ENCODE results near the gene ATP12A.
A peak's percentile ranks its signal among the peaks of the same experiment; 100 is the strongest.

ATP12A gene

GRCh38 chr13:24640752-24641151, 39.5 kb upstream of the ATP12A start:
- no peak overlapping the region for H3K4me3 ChIP-seq (ENCODE audit: low read length, poor library complexity, severe bottlenecking)
- no peaks in the 10 kb centered on the region for H3K9me2 ChIP-seq (replicated peaks; ENCODE audit: low read depth, low read length)
- no peak overlapping the region for H3K9ac ChIP-seq (ENCODE audit: low read depth, low read length, poor library complexity, severe bottlenecking)
- H3K4me1 ChIP-seq (ENCODE audit: insufficient read depth, low read length, poor library complexity, severe bottlenecking) = peaks cover 13% of the 10 kb centered on the region
- H3K4me2 ChIP-seq (ENCODE audit: low read depth, low read length, poor library complexity, severe bottlenecking) = no peak overlapping the region
- no peak overlapping the region for H2AFZ ChIP-seq (ENCODE audit: low read length)
- no peaks in the 10 kb centered on the region for H3F3A ChIP-seq (ENCODE audit: low read depth)
- no peaks in the 10 kb centered on the region for H3K9me3 ChIP-seq (ENCODE audit: insufficient read depth, low read depth, low read length)
- no peak for TF ChIP-seq EZH2phosphoT487 (IDR thresholded peaks at IDR 0.05; ENCODE audit: borderline replicate concordance)
- TF ChIP-seq, protein P1, sequence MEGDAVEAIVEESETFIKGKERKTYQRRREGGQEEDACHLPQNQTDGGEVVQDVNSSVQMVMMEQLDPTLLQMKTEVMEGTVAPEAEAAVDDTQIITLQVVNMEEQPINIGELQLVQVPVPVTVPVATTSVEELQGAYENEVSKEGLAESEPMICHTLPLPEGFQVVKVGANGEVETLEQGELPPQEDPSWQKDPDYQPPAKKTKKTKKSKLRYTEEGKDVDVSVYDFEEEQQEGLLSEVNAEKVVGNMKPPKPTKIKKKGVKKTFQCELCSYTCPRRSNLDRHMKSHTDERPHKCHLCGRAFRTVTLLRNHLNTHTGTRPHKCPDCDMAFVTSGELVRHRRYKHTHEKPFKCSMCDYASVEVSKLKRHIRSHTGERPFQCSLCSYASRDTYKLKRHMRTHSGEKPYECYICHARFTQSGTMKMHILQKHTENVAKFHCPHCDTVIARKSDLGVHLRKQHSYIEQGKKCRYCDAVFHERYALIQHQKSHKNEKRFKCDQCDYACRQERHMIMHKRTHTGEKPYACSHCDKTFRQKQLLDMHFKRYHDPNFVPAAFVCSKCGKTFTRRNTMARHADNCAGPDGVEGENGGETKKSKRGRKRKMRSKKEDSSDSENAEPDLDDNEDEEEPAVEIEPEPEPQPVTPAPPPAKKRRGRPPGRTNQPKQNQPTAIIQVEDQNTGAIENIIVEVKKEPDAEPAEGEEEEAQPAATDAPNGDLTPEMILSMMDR (conservative IDR thresholded peaks at IDR 0.05; ENCODE audit: low read length) = no peak
- no peaks in the 10 kb centered on the region for H3K27me3 ChIP-seq (ENCODE audit: insufficient read depth, low read length, poor library complexity, severe bottlenecking)
- no peaks in the 10 kb centered on the region for H3K36me3 ChIP-seq (ENCODE audit: insufficient read depth, low read length)
- H3K79me2 ChIP-seq (ENCODE audit: insufficient read depth, low read length) = no peaks in the 10 kb centered on the region
- no peaks in the 10 kb centered on the region for H4K20me1 ChIP-seq (ENCODE audit: insufficient read depth, low read length, poor library complexity, severe bottlenecking)

- Histone ChIP-seq H3K4me2 (ENCODE audit: low read depth, low read length, poor library complexity, severe bottlenecking) (no peak overlapping the region), H3K9ac (ENCODE audit: low read depth, low read length, poor library complexity, severe bottlenecking) (no peak overlapping the region), H3K27me3 (ENCODE audit: insufficient read depth, low read length, poor library complexity, severe bottlenecking) (no peaks in the 10 kb centered on the region), H3K79me2 (ENCODE audit: insufficient read depth, low read length) (no peaks in the 10 kb centered on the region), H3K4me3 (ENCODE audit: low read length, poor library complexity, severe bottlenecking) (no peak overlapping the region), H2AFZ (ENCODE audit: low read length) (no peak overlapping the region), H4K20me1 (ENCODE audit: insufficient read depth, low read length, poor library complexity, severe bottlenecking) (no peaks in the 10 kb centered on the region), H3K9me2 (replicated peaks; ENCODE audit: low read depth, low read length) (no peaks in the 10 kb centered on the region), H3K9me3 (ENCODE audit: insufficient read depth, low read depth, low read length) (no peaks in the 10 kb centered on the region), H3K4me1 (ENCODE audit: insufficient read depth, low read length, poor library complexity, severe bottlenecking) (peaks cover 13% of the 10 kb centered on the region), H3K36me3 (ENCODE audit: insufficient read depth, low read length) (no peaks in the 10 kb centered on the region), H3F3A (ENCODE audit: low read depth) (no peaks in the 10 kb centered on the region)
- no peak for TF ChIP-seq EZH2phosphoT487 (IDR thresholded peaks at IDR 0.05; ENCODE audit: borderline replicate concordance)
- TF ChIP-seq, protein P1 (conservative IDR thresholded peaks at IDR 0.05; ENCODE audit: low read length) = no peak
These were observed 38.0 kb upstream of the ATP12A start for GRCh38 chr13:24642219-24642618.

DNA sequence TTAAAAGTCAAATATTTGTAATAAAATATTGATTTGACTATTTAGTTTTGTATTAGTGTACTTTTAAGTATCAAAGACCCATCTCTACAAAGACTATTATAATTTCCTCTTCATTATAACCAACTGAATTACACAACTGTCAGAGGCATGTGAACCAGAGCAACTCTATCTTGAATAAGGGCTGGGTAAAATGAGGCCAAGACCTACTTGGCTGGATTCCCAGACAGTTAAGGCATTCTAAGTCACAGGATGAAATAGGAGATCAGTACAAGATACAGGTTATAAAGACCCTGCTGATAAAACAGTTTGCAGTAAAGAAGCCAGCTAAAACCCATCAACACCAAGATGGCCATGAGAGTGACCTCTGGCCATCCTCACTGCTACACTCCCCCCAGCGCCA, 36.2 kb upstream of the ATP12A start:
- peak overlapping the region; percentile 22 for H3K4me2 ChIP-seq (ENCODE audit: low read depth, low read length, poor library complexity, severe bottlenecking)
- H3F3A ChIP-seq (ENCODE audit: low read depth) = no peaks in the 10 kb centered on the region
- H3K9me2 ChIP-seq (replicated peaks; ENCODE audit: low read depth, low read length) = no peaks in the 10 kb centered on the region
- no peaks in the 10 kb centered on the region for H3K27me3 ChIP-seq (ENCODE audit: insufficient read depth, low read length, poor library complexity, severe bottlenecking)
- no peaks in the 10 kb centered on the region for H3K9me3 ChIP-seq (ENCODE audit: insufficient read depth, low read depth, low read length)
- H3K4me3 ChIP-seq (ENCODE audit: low read length, poor library complexity, severe bottlenecking) = no peak overlapping the region
- H3K79me2 ChIP-seq (ENCODE audit: insufficient read depth, low read length) = no peaks in the 10 kb centered on the region
- TF ChIP-seq, protein P1 (conservative IDR thresholded peaks at IDR 0.05; ENCODE audit: low read length) = no peak
- TF ChIP-seq EZH2phosphoT487 (IDR thresholded peaks at IDR 0.05; ENCODE audit: borderline replicate concordance) = no peak
- H3K36me3 ChIP-seq (ENCODE audit: insufficient read depth, low read length) = no peaks in the 10 kb centered on the region
- no peak overlapping the region for H3K9ac ChIP-seq (ENCODE audit: low read depth, low read length, poor library complexity, severe bottlenecking)
- no peaks in the 10 kb centered on the region for H4K20me1 ChIP-seq (ENCODE audit: insufficient read depth, low read length, poor library complexity, severe bottlenecking)
- peak overlapping the region; percentile 22; the same call in 1 of the 2 replicates for H2AFZ ChIP-seq (ENCODE audit: low read length)
- peaks cover 13% of the 10 kb centered on the region for H3K4me1 ChIP-seq (ENCODE audit: insufficient read depth, low read length, poor library complexity, severe bottlenecking)
